Measurements from ENCODE around the gene ARHGAP22. TPM values are rescaled to one million over a fixed set of nuclear protein-coding genes. Genes with fewer than 3 reads are reported as not detected.
A peak's percentile ranks its signal among the peaks of the same experiment; 100 is the strongest.

The ARHGAP22 gene
- total RNA-seq, 1 donor: 45.6 TPM

DNA sequence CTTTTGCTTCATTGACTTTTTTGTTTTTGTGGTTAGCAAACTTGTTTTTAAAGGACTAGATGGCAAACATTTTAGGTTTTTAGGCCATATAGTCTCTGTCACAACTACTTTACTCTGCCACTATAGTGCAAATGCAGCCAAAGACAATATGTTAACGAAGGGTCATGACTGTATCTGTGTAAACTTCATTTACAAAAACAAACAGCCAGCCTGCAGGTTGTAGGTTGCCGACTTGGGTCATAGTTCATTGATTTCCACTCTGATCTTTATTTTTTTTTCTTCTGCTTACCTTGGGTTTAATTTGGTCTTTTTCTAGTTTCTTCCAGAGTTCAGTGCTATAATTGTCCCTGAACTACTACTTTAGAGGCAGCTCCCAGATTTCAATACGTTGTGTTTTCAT, 120.0 kb downstream of the ARHGAP22 start:
- Histone ChIP-seq H3K27me3 (ENCODE audit: insufficient read depth, low read length) (no peaks in the 10 kb centered on the region), H4K20me1 (ENCODE audit: insufficient read depth, low read length) (peaks cover 9% of the 10 kb centered on the region), H3K4me3 (ENCODE audit: insufficient read depth, low read length) (no peak overlapping the region), H3K79me2 (ENCODE audit: insufficient read depth, low read length) (peaks cover 85% of the 10 kb centered on the region), H3K4me2 (ENCODE audit: insufficient read depth, low read length) (no peak overlapping the region), H3K36me3 (ENCODE audit: insufficient read depth, low read length) (peaks cover 6% of the 10 kb centered on the region), H3K9me3 (ENCODE audit: low read depth, low read length) (no peaks in the 10 kb centered on the region), H3K4me1 (ENCODE audit: insufficient read depth, low read length) (no peaks in the 10 kb centered on the region), H3K27ac (ENCODE audit: low read depth, low read length) (no peak overlapping the region), H2AFZ (ENCODE audit: low read length) (no peak overlapping the region)
- TF ChIP-seq, protein P1, sequence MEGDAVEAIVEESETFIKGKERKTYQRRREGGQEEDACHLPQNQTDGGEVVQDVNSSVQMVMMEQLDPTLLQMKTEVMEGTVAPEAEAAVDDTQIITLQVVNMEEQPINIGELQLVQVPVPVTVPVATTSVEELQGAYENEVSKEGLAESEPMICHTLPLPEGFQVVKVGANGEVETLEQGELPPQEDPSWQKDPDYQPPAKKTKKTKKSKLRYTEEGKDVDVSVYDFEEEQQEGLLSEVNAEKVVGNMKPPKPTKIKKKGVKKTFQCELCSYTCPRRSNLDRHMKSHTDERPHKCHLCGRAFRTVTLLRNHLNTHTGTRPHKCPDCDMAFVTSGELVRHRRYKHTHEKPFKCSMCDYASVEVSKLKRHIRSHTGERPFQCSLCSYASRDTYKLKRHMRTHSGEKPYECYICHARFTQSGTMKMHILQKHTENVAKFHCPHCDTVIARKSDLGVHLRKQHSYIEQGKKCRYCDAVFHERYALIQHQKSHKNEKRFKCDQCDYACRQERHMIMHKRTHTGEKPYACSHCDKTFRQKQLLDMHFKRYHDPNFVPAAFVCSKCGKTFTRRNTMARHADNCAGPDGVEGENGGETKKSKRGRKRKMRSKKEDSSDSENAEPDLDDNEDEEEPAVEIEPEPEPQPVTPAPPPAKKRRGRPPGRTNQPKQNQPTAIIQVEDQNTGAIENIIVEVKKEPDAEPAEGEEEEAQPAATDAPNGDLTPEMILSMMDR (IDR thresholded peaks at IDR 0.05; ENCODE audit: extremely low read depth, low read depth, low read length): no peak
- DNase-seq (ENCODE audit: insufficient read length, low spot score, missing footprints): peak; percentile 68

GRCh38 chr10:48482207-48482606, 122.7 kb downstream of the ARHGAP22 start:
- TF ChIP-seq, protein P1 (IDR thresholded peaks at IDR 0.05; ENCODE audit: extremely low read depth, low read depth, low read length): no peak
- peaks cover 14% of the 10 kb centered on the region for H4K20me1 ChIP-seq (ENCODE audit: insufficient read depth, low read length)
- H3K79me2 ChIP-seq (ENCODE audit: insufficient read depth, low read length): peaks cover 86% of the 10 kb centered on the region
- no peak overlapping the region for H3K27ac ChIP-seq (ENCODE audit: low read depth, low read length)
- H3K27me3 ChIP-seq (ENCODE audit: insufficient read depth, low read length): no peaks in the 10 kb centered on the region
- no peaks in the 10 kb centered on the region for H3K9me3 ChIP-seq (ENCODE audit: low read depth, low read length)
- H3K36me3 ChIP-seq (ENCODE audit: insufficient read depth, low read length): peaks cover 24% of the 10 kb centered on the region
- H3K4me1 ChIP-seq (ENCODE audit: insufficient read depth, low read length): peaks cover 5% of the 10 kb centered on the region
- no peak overlapping the region for H3K4me2 ChIP-seq (ENCODE audit: insufficient read depth, low read length)
- no peak overlapping the region for H2AFZ ChIP-seq (ENCODE audit: low read length)
- DNase-seq (ENCODE audit: insufficient read length, low spot score, missing footprints): no peak
- no peak overlapping the region for H3K4me3 ChIP-seq (ENCODE audit: insufficient read depth, low read length)

DNA sequence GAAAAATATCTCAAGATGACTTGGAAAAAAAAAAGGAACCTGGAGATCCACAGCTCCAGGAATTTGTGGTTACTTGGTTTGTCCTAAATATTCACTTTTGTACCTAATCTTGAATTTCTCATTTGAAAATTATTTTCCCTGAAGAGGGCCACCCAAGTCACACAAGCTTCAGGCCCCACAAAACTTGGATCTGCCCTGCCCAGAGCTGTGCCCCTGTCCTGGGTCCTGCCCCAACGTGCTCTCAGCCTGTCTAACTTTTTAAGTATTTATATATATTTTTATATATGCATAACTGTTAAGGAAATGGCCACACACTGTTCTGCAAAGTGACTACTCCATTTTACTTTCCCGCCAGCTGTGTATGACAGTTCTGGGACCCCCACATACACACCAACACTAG, 123.5 kb downstream of the ARHGAP22 start:
- Histone ChIP-seq H3K79me2 (ENCODE audit: insufficient read depth, low read length) (peaks cover 90% of the 10 kb centered on the region), H3K27ac (ENCODE audit: low read depth, low read length) (no peak overlapping the region), H3K4me3 (ENCODE audit: insufficient read depth, low read length) (no peak overlapping the region), H3K4me1 (ENCODE audit: insufficient read depth, low read length) (peaks cover 5% of the 10 kb centered on the region), H3K27me3 (ENCODE audit: insufficient read depth, low read length) (no peaks in the 10 kb centered on the region), H3K36me3 (ENCODE audit: insufficient read depth, low read length) (peaks cover 32% of the 10 kb centered on the region), H4K20me1 (ENCODE audit: insufficient read depth, low read length) (peaks cover 14% of the 10 kb centered on the region), H2AFZ (ENCODE audit: low read length) (no peak overlapping the region), H3K4me2 (ENCODE audit: insufficient read depth, low read length) (no peak overlapping the region), H3K9me3 (ENCODE audit: low read depth, low read length) (no peaks in the 10 kb centered on the region)
- TF ChIP-seq, protein P1 (IDR thresholded peaks at IDR 0.05; ENCODE audit: extremely low read depth, low read depth, low read length): no peak
- DNase-seq (ENCODE audit: insufficient read length, low spot score, missing footprints): no peak

- Histone ChIP-seq H3K79me2 (ENCODE audit: insufficient read depth, low read length) (peaks cover 94% of the 10 kb centered on the region), H3K4me2 (ENCODE audit: insufficient read depth, low read length) (no peak overlapping the region)
Observed at GRCh38 chr10:48480397-48481374, 124.2 kb downstream of the ARHGAP22 start.

More at GRCh38 chr10:48480397-48481374, 124.2 kb downstream of the ARHGAP22 start:
- no peak overlapping the region for H3K4me3 ChIP-seq (ENCODE audit: insufficient read depth, low read length)
- no peak for DNase-seq (ENCODE audit: insufficient read length, low spot score, missing footprints)
- H3K27ac ChIP-seq (ENCODE audit: low read depth, low read length): no peak overlapping the region
- no peak overlapping the region for H2AFZ ChIP-seq (ENCODE audit: low read length)
- TF ChIP-seq, protein P1 (IDR thresholded peaks at IDR 0.05; ENCODE audit: extremely low read depth, low read depth, low read length): no peak
- H4K20me1 ChIP-seq (ENCODE audit: insufficient read depth, low read length): peaks cover 19% of the 10 kb centered on the region
- peaks cover 38% of the 10 kb centered on the region for H3K36me3 ChIP-seq (ENCODE audit: insufficient read depth, low read length)
- H3K9me3 ChIP-seq (ENCODE audit: low read depth, low read length): no peaks in the 10 kb centered on the region
- H3K27me3 ChIP-seq (ENCODE audit: insufficient read depth, low read length): no peaks in the 10 kb centered on the region
- H3K4me1 ChIP-seq (ENCODE audit: insufficient read depth, low read length): peaks cover 5% of the 10 kb centered on the region
